Adipocyte (in vitro differentiated cells): ENCODE data around the gene MGAT5.

Source experiments
- DNase-seq: peaks from one replicate; pipeline ENCODE4 v3.0.0-alpha.2; 2015; ENCODE audit warnings: low read depth
- H3K27me3 ChIP-seq: replicated peaks from 2 replicates; pipeline ENCODE4 v1.7.0; 2013; ENCODE audit warnings: mild to moderate bottlenecking, low read length, moderate library complexity; ENCODE audit not compliant: control insufficient read depth, insufficient read depth
- H3K36me3 ChIP-seq: 2 replicates; pipeline ENCODE4 v1.7.0; 2013; ENCODE audit warnings: low read length, mild to moderate bottlenecking, moderate library complexity; ENCODE audit not compliant: control insufficient read depth, insufficient read depth, severe bottlenecking
- H3K4me1 ChIP-seq: 2 replicates; pipeline ENCODE4 v1.7.0; 2013; ENCODE audit warnings: mild to moderate bottlenecking, low read length, moderate library complexity; ENCODE audit not compliant: control insufficient read depth, insufficient read depth
- H3K4me3 ChIP-seq: 2 replicates; pipeline ENCODE4 v1.7.0; 2013; ENCODE audit warnings: mild to moderate bottlenecking, low read length, moderate library complexity
- H3K9ac ChIP-seq: 2 replicates; pipeline ENCODE4 v1.7.0; 2013; ENCODE audit warnings: mild to moderate bottlenecking, low read length, moderate library complexity
- H3K9me3 ChIP-seq: 2 replicates; pipeline ENCODE4 v1.7.0; 2013; ENCODE audit warnings: mild to moderate bottlenecking, low read length, moderate library complexity; ENCODE audit not compliant: control insufficient read depth

MGAT5 gene

GRCh38 chr2:134346141-134346540, 92.3 kb downstream of the MGAT5 start:
- Histone ChIP-seq H3K9ac (no peak overlapping the region), H3K9me3 (no peaks in the 10 kb centered on the region), H3K4me1 (peaks cover 14% of the 10 kb centered on the region), H3K4me3 (no peak overlapping the region), H3K36me3 (no peaks in the 10 kb centered on the region), H3K27me3 (no peaks in the 10 kb centered on the region)
- DNase-seq: no peak

DNA sequence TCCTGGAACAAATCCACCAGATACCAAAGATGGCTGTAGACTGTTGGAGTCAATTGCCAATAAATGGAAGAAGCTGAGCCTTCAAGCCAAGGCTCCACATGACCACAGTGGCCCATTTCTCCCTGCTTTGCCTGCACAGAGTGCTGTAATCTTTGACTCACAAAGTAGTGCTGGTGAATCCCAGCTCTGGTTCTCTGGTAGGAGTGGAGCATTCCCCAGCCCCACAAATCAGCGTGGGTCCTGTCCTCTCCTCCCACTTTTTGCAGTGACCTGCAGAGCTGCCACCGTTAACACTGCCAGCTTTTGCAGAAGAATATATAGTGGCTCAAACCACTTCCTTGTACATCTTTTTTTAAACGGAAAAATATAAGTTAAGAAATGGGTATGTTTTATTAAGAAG, 93.9 kb downstream of the MGAT5 start:
- peak overlapping the region; percentile 50 for H3K4me3 ChIP-seq
- no peaks in the 10 kb centered on the region for H3K36me3 ChIP-seq
- peaks cover 14% of the 10 kb centered on the region for H3K4me1 ChIP-seq
- peak overlapping the region; percentile 55 for H3K9ac ChIP-seq
- no peaks in the 10 kb centered on the region for H3K27me3 ChIP-seq
- no peaks in the 10 kb centered on the region for H3K9me3 ChIP-seq
- no peak for DNase-seq

- Histone ChIP-seq H3K36me3 (no peaks in the 10 kb centered on the region), H3K27me3 (no peaks in the 10 kb centered on the region), H3K9me3 (no peaks in the 10 kb centered on the region), H3K4me1 (peaks cover 14% of the 10 kb centered on the region), H3K9ac (peak overlapping the region; percentile 65), H3K4me3 (peak overlapping the region; percentile 50)
- DNase-seq: peak; percentile 59
Observed at GRCh38 chr2:134348239-134348638, 94.4 kb downstream of the MGAT5 start.

DNA sequence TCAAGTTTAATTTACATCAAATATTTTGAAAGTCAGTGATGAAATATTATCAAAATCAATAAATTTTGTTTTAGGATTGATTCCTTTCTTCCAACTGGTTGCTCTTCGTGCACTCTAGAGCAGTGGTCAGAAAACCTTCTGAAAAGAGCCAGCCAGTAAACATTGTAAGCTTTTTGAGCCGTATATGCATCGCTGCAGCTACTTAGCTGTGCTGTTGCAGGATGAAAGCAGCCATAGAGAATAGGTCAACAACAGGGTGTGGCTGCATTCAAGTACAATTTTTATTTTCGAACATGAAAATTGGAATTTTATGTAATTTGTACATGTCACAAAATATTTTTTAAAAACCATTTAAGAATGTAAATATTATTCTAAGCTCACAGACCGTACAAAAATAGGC, 94.9 kb downstream of the MGAT5 start:
- Histone ChIP-seq H3K4me3 (peak overlapping the region; percentile 50), H3K9ac (peak overlapping the region; percentile 65), H3K9me3 (no peaks in the 10 kb centered on the region), H3K4me1 (peaks cover 14% of the 10 kb centered on the region), H3K36me3 (no peaks in the 10 kb centered on the region), H3K27me3 (no peaks in the 10 kb centered on the region)
- peak; percentile 19 for DNase-seq

DNA sequence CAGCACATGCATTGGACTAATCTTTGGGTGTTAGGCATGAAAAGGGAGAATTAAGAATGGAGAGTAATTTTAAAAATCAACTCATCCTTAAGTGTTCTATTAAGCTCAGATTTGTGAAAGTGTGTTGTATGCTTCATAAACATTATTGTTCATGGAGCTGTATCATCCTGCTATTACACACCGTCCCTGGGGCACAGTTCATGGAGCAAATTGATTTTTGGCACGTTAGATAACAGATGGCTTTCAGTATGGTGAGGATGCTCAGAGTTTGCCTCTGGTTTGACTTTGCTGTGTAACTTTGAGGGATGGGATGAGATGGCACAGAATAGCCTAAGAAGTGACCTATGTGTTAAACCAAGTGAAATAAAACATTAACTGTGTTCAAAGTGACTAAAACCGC, 97.1 kb downstream of the MGAT5 start:
- no peaks in the 10 kb centered on the region for H3K9me3 ChIP-seq
- no peak overlapping the region for H3K4me3 ChIP-seq
- no peak for DNase-seq
- peaks cover 14% of the 10 kb centered on the region for H3K4me1 ChIP-seq
- H3K9ac ChIP-seq: no peak overlapping the region
- no peaks in the 10 kb centered on the region for H3K27me3 ChIP-seq
- no peaks in the 10 kb centered on the region for H3K36me3 ChIP-seq

- no peaks in the 10 kb centered on the region for H3K27me3 ChIP-seq
- no peak overlapping the region for H3K4me3 ChIP-seq
- H3K9me3 ChIP-seq: no peaks in the 10 kb centered on the region
- DNase-seq: no peak
- H3K9ac ChIP-seq: no peak overlapping the region
- H3K4me1 ChIP-seq: peaks cover 14% of the 10 kb centered on the region
- H3K36me3 ChIP-seq: no peaks in the 10 kb centered on the region
Observed at GRCh38 chr2:134351899-134352298, 98.0 kb downstream of the MGAT5 start.

GRCh38 chr2:134352844-134353243, 99.0 kb downstream of the MGAT5 start:
- no peaks in the 10 kb centered on the region for H3K27me3 ChIP-seq
- no peak overlapping the region for H3K4me3 ChIP-seq
- H3K4me1 ChIP-seq: peaks cover 12% of the 10 kb centered on the region
- no peak for DNase-seq
- H3K9ac ChIP-seq: no peak overlapping the region
- H3K9me3 ChIP-seq: no peaks in the 10 kb centered on the region
- H3K36me3 ChIP-seq: no peaks in the 10 kb centered on the region

GRCh38 chr2:134354611-134355010, 100.7 kb downstream of the MGAT5 start:
- DNase-seq: no peak
- H3K27me3 ChIP-seq: no peaks in the 10 kb centered on the region
- no peaks in the 10 kb centered on the region for H3K9me3 ChIP-seq
- H3K9ac ChIP-seq: no peak overlapping the region
- H3K4me3 ChIP-seq: no peak overlapping the region
- H3K36me3 ChIP-seq: no peaks in the 10 kb centered on the region
- no peaks in the 10 kb centered on the region for H3K4me1 ChIP-seq

DNA sequence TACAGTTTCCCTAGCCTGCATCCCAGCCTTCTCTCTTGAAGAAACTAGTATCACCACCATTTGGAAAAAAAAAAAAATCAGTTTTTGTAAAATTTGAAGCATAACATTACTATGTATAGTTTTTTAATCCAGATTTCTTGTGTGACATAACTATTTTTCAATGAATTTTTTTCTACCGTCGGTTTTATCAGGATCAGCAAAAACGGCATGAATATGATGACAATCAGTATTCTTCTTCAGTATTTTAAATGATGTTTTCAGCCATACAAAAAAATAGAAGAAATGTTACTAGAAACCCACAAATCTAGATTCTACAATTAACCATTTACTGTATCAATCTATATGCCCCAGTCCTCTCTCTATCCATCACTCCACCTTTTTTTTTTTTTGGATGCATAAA, 103.9 kb downstream of the MGAT5 start:
- Histone ChIP-seq H3K4me1 (peaks cover 6% of the 10 kb centered on the region), H3K9ac (no peak overlapping the region), H3K9me3 (no peaks in the 10 kb centered on the region), H3K4me3 (no peak overlapping the region), H3K36me3 (peaks cover 6% of the 10 kb centered on the region), H3K27me3 (no peaks in the 10 kb centered on the region)
- DNase-seq: no peak

- DNase-seq: no peak
- Histone ChIP-seq H3K36me3 (peaks cover 6% of the 10 kb centered on the region), H3K4me3 (no peak overlapping the region), H3K27me3 (no peaks in the 10 kb centered on the region), H3K4me1 (peaks cover 6% of the 10 kb centered on the region), H3K9ac (no peak overlapping the region), H3K9me3 (no peaks in the 10 kb centered on the region)
Observed at GRCh38 chr2:134359367-134360081, 105.7 kb downstream of the MGAT5 start.

DNA sequence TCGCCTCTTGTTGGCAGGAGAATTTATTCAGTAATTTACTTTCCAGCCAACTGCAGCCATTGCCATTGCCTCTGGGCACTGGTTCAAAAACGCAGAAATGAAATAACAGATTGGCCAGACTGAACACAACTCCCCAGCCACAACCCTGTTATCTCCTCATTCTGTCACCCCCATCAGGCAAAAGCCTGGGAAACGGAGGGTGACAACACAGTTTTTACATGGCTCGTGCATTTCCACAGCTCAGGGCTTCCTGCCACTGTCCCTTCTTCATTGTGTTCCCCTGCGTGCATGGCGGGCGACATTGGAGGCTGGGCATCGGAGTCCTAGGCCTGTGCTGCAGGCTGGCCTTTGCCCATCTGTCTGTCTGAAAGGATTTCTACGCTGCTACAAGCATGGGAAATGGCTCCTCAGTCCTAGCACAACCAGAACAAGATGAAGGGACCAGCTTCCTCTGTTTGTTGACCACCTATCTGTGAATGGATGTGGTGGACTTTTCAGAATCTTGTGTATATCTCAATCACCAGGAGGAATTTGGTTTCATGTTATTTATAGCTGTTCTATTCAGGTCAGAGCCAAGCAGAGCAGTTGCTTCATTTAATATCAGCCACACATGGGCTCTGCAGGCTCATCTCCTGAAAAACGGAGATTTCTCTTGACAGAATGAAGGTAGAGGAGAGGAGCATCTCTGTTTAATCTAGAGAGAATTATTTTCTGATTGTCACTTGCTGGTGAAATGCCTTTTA, 107.0 kb downstream of the MGAT5 start:
- Histone ChIP-seq H3K4me3 (no peak overlapping the region), H3K36me3 (peaks cover 6% of the 10 kb centered on the region), H3K9ac (no peak overlapping the region), H3K9me3 (no peaks in the 10 kb centered on the region), H3K27me3 (no peaks in the 10 kb centered on the region), H3K4me1 (peaks cover 6% of the 10 kb centered on the region)
- DNase-seq: no peak
